Ishikawa (cell line): ENCODE measurements around the gene NPTX1.

Experiments
- CEBPB ChIP-seq: IDR thresholded peaks from 2 replicates; pipeline ENCODE4 v1.6.1; 2012
- EGR1 ChIP-seq: IDR thresholded peaks from 2 replicates; pipeline ENCODE4 v1.6.1; 2012
- EP300 ChIP-seq: IDR thresholded peaks from 2 replicates; pipeline ENCODE4 v1.6.1; 2012; ENCODE audit warnings: borderline replicate concordance
- MAX ChIP-seq: IDR thresholded peaks from 2 replicates; pipeline ENCODE4 v1.6.1; 2012
- RAD21 ChIP-seq: IDR thresholded peaks from 2 replicates; pipeline ENCODE4 v1.6.1; 2012; ENCODE audit warnings: low read depth
- REST ChIP-seq: IDR thresholded peaks from 2 replicates; pipeline ENCODE4 v1.6.1; 2012; ENCODE audit warnings: low read depth, mild to moderate bottlenecking
- TAF1 ChIP-seq: IDR thresholded peaks from 2 replicates; pipeline ENCODE4 v1.6.1; 2012; ENCODE audit warnings: low read depth, mild to moderate bottlenecking
- TEAD4 ChIP-seq: IDR thresholded peaks from 2 replicates; pipeline ENCODE4 v1.6.1; 2012

GRCh38 chr17:80443498-80443897, 32.9 kb downstream of the NPTX1 start:
- TF ChIP-seq RAD21 (no peak), EGR1 (no peak), EP300 (no peak), TEAD4 (no peak), TAF1 (no peak), MAX (no peak), CEBPB (no peak), REST (no peak)
